GM21447 (cell line): ENCODE measurements around the gene CP.

Source experiments
- ATAC-seq: cut with Tn5 transposase; IDR thresholded peaks from one replicate; pipeline ENCODE4 v1.9.1; 2021; ENCODE audit not compliant: unreplicated experiment

The CP gene

DNA sequence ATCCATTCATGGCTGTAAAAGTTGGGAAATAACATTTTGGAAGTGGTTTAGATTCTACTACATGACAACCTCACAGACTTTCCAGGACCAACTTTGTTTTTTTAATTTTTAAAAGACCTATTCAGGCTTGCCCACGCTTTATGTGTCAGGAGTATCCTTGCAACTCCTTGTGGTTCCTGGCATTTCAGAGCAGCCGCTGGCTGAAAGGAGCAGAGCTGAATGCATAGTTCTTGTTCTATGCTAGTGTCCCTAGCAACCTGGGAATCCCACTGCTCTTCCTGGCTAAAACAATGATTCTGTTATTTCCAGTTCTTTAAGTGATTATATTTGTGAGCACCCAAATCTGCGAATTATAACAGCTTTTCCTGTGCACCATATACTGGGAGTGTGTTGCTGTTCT, 34.9 kb downstream of the CP start:
- ATAC-seq = no peak

GRCh38 chr3:149186219-149186618, 35.4 kb downstream of the CP start:
- ATAC-seq = no peak

DNA sequence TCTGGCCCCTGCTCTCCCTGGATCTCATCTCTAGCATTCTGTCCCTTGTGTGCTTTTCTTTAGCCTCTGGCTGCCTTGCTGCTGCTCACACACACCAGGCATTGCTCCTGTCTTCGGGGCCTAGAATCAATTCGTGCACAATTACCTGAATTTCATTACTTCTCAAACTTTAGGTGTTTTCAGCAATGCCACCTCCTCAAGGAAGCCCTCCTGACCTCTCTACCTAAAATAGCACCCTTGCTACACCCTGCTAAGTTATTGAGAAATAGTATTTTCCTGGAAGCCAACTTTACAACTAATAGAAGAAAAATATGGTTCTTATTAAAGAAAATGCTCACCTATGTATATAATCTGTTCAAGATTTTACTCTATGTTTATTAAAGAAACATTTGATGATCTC, 40.4 kb downstream of the CP start:
- ATAC-seq = no peak

DNA sequence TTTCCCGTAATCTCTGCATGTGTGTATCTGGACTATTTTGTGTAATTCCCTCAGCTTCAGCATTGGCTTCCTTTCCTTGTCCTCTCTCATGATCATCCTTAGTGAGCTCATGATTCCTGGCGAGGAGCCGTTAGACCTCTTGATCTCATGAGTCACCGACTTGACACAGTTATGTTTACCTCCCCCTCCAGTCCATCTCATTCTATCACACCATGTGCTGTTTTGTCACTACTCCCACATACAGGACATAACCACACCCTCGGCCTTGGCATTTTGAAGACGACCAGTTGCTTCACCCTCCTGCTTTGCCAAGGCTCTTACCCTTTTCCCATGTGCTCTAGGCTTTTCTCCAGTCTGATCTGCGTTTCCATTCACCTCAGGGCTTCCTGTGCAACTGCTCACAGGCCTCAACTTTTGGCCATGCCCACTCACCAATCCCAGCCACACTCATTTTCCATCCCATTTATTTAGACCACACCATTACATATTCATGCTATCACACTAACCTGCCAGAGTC, 41.5 kb downstream of the CP start:
- no peak for ATAC-seq

GRCh38 chr3:149179220-149179619, 42.4 kb downstream of the CP start:
- ATAC-seq = no peak

DNA sequence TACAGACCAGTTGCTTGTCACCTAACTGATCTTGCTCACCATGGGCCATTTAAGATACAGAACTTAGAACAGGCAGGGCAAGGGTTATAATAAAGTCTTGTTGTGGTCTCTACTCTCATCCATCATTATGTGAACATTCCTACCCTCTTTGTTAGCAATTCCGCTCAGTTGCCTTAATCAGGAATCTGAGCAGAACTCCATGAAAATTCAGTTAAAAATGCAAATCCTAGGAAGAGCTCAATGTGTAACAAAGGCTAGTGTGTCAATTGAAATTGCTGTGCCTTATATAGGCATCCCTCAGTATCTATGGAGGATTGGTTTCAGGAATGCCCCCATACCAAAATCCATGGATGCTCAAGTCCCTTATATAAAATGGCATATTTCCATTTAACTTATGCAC, 44.5 kb downstream of the CP start:
- ATAC-seq = no peak

DNA sequence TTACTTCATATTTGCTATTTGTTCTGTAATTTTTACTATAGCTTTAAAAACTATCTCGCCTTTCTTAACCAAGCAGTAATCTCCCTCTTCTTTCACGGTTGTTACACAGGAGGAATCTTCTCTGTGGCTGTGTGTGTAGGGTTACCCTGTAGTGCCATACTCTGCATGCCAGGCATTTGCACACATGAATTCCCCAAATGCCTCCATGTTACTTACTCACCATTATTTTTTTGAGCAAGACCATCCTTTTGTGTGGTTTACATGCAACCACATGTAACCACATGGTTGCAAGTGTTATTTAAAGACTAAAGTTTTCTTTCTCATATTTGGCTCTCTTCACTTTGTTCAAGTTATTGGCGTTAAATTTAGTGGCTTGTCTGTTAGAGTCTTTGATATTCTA, 46.7 kb downstream of the CP start:
- ATAC-seq = peak; percentile 92

DNA sequence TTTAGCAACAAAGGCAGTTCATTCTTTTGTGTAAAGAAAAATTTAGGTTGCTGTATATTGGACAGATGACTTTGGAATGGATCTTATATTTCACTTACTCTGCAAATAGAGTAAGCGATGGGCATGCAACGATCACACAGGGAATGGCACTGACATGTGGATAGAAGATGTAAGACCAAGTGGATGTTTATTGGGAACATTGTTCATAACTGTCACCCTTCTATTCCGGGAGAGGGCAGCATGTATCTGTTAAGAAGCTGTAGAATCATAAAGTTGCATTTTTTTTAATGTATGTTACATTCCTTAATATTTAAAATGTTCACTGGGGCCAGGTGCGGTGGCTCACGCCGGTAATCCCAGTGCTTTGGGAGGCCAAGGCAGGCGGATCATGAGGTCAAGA, 51.0 kb downstream of the CP start:
- no peak for ATAC-seq

DNA sequence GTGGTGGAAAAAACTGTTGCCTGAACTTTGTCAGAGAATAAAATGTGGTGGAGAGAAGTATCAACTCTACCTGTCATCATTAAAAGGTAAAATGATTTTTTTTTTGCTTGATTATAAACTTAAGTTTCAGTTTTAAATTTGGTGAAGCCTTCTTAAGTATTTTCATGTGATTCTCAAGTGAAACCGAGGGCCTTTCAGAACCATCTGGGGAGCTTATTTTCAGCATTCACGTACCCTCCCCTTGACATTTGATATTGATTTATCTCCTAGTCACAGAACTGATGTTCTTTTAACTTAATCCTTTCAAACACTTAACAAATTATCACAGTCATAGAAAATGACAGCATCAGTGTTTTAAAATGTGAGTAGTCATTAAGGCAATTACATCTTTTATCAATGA, 53.7 kb downstream of the CP start:
- ATAC-seq = no peak

DNA sequence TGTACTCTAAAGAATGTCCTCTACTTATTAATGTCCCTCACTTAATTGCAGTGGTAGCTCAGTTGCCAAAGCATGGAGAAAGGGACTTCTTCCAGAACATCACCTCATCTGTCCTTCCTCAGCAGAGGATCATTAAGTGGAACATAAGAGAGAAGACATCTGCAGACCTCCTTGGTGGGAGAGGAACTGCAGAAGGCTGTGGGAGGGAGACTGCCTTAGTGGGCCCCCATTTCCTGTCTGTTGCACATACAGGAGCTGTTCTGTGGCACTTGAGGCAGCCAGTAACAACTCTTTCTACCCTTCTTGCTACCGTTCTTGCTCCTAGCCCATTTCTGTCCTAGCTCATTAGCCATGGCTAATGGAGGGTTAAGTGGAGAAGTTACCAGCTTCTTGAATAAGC, 58.6 kb downstream of the CP start:
- no peak for ATAC-seq

DNA sequence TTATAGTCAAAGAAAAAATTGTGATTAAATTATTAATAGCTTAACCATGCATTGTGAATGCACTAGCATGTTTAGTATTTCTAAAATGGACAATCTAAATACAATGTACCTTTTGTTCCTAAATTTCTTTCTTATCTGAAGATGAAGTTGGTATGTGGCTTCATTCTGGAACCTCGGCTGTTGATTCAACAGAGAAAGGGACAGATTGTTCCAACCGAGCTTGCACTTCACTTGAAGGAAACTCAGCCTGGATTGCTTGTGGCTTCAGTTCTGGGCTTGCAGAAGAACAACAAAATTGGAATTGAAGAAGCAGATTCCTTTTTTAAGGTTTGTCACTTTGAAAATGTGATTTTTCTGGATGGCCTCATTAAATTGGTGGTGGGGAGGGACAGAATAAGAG, 59.6 kb downstream of the CP start:
- no peak for ATAC-seq

DNA sequence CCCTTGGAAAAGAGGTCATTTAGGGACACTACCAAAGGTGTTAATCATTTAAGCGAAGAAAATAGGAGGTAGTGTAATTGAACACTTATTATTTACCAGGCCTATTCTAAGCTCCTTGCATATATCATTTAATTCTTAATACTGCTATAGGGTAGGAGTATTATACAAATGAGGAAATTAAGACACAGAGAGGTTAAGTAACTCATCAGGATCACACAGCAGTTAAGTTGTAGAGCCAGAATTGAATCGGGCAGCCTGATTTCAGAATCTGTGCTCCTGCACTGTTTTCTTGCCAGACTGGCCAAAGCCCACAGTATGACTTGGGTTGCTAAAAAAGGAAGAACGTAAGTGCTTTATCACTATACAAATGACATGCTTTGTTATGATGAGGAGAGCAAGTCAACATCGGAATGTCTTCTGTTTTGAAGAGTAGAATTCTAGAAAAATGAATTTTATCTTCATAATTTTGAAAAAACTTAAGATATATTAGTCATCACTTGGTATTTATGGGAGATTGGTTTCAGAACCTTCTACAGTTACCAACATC, 60.8 kb downstream of the CP start:
- ATAC-seq = no peak

DNA sequence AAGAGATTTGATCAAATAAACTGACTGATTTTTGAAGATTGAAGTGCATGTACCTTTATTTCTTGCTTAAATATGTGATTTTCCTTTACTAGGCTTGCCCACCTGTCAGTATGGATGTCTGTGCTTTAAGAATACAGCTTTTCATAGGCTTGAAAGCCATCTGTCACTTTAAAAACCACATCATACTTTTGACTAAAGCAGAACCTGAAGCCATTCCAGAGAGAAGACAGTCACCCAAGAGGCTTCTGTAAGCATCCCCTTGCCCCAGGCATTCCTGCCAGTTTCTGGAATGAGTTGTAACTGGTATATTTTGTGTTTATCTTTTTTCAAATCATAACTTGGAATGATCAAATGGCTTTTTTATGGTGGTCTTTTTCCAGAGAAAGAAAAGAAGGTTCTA, 68.2 kb downstream of the CP start:
- no peak for ATAC-seq

GRCh38 chr3:149152420-149152819, 69.2 kb downstream of the CP start:
- peak; percentile 95 for ATAC-seq

- ATAC-seq = no peak
Observed at GRCh38 chr3:149151843-149152242, 69.8 kb downstream of the CP start.

DNA sequence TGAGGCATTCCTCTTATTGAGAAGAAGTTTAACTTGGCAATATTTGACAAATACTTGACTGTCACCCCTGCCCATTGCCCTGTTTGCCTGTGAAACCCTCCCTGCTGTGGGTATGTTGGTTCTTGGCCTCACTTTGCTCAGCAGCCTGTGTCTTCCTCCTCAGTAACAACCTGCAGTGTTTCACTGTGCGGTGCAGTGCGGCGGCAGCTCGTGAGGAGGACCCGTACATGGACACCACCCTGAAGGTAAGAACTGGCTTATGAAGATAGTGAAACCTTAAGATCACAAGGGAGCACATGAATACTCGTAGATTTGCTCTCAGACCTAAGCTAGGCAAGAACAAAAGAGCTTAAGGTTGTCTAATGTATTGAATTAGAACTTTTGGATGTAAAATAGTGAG, 71.2 kb downstream of the CP start:
- ATAC-seq = no peak

GRCh38 chr3:149145974-149146373, 75.7 kb downstream of the CP start:
- peak; percentile 87 for ATAC-seq

DNA sequence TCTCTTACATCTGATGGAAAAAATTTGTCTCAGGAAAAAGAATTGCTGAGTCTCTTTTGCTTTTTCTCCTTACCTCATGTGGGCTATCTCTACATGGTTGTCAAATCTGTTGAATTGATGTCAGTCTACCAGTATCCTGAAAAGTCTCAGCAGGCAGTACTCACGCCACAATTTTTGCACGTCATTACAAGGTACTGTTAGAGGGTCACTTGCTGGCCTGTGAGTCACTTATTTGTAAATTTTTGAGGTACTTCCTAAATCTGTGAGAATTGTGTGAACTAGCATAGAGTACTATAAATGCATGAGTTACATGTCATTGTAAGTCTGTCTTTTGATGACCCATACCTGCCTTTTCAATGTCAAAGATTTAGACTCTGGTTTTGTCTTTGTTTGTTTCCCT, 76.3 kb downstream of the CP start:
- no peak for ATAC-seq

DNA sequence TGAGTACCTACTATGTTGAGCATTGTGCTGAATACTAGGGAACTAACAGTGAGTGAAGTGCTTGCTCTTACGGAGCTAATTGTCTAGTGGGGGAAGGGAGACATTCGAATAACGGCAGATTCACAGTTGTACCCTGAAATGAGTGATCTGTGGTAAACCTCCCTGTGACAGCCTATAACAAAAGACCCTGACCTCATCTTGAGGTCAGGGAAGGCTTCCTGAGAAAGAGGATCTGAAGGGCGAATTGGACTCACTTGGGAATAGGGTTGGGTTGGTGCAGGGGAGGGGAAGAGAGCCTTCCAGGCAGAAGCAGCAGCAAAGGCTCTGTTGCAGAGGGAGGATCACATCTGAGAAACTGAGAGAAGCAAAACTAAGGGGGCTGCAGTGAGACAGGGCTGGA, 78.9 kb downstream of the CP start:
- no peak for ATAC-seq

- ATAC-seq = no peak
Observed at GRCh38 chr3:149134575-149134974, 87.1 kb downstream of the CP start.

- no peak for ATAC-seq
Observed at GRCh38 chr3:149131589-149131988, 90.0 kb downstream of the CP start.

DNA sequence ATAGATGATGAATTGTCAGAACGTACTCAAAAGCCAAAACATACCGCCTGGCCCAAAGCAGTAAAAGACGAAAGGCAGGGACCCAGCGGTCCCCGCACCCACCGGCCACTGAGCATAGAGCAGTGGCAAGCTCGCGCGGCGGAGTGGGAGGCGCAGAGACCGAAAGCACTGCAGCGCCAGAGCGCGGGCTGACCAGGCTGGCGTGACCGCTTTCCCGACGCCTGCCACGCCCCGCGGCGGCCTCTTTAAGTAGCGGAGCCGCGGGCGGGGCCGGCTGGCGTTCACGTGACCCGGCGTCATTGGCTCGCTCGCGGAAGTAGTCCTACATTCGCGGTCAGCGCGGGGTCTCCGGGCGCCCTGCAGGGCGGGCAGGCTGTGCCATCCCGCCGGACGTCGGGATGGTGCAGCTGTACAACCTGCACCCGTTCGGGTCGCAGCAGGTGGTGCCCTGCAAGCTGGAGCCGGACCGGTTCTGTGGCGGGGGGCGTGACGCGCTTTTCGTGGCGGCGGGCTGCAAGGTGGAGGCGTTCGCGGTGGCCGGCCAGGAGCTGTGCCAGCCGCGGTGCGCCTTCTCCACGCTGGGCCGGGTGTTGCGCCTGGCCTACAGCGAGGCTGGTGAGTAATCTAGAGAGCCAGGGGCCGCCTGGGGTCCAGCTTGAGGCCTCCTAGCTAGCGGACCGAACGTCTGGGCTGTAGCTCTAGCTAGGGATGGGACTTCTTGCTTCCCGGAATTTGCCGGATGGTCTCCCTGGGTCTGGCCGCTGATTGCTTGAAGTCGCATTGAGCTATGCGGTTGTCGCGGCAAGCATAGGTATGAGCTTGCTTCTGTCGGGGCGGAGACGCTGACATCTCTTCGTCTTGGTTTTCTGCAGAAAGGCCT, 92.1 kb downstream of the CP start, which contains the start of gene HPS3:
Gene HPS3 (plus strand): TSS at position 313 of the 880 bp plus-strand sequence. CDS start 86 bp downstream, at position 399.
- peak; percentile 91 for ATAC-seq
